ENCODE results near the gene MYCBP2.
"Not testable (repeated sequence)": the region's sequence is repeated elsewhere in the genome, so short reads cannot be mapped to it uniquely, and the experiment has no call there.

MYCBP2 gene

DNA sequence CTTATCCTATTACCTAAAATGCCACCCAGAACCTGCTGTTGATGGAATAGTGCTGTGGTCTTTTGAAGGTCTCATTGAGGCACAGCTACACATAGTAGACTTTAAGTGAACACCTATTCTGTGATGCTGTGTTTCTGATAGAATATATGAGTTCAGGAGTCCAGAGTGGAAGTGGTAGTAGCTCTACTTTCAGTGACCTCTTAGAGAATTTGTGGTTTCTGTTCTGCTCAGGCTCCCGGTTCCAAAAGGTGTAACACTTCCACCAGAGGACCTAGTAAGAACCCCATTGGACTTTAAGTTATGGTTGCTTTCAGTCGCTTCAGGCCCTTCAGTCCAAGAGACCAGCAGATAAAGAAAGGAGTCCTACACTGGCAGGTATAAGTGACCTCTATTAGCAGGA lies 11.4 kb upstream of the MYCBP2 start:
- DNase-seq: no peak

DNA sequence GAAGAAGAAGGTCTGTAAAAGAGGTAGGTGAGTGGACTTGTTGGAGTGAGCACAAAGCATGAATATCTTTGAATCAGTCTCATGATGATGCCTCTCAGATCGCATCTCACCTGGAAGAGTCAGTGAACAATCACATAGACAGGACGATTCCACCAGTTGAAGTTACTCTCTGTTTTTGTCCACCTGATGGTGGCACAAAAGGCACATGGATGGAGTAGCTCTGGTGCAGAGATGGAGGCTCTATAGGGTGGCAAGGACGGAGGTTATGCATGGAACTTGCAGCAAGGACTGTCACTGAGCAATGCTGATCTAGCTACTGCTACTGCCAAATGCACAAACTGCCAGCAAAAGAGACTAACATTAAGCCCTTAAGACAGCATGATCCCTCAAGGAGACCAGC lies 10.3 kb upstream of the MYCBP2 start:
- DNase-seq: no peak

DNA sequence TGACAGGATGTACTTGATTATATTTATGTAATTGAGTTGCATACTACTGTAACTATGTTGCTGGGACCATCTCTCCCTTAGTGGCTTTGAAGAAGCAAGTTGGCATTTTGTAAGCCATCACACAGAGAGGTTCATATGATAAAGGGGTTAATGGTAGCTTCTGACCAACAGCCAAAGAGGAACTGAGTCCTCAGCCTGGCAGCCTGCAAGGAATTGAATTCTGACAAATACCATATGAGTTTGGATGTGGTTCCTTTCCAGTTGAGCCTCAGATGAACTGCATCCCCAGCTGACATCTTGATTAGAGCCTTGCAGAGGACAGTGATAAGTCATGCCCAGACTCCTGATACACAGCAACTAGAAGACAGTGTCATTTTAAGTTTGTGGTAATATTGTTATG lies 8.6 kb upstream of the MYCBP2 start:
- no peak for DNase-seq

DNA sequence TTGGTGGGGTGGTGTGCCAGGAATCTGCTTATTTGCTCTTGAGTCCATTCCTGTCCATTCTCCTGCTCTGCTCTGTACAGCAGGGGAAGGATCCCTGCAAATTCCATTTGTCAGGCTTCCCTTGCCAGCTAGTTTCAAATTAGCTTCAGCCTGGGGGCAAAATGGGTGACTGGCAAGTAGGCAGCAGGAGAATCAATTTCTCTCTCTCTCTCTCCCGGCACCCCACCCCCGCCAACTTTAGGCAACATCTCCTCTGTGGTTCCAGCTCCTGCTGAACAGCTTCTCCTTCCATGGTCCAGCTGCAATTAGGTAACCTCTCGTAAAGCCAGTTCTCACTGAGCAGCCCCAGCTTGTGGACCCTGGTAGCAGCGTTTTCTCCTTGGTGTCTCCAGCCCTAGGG lies 6.7 kb upstream of the MYCBP2 start:
- no peak for DNase-seq

DNA sequence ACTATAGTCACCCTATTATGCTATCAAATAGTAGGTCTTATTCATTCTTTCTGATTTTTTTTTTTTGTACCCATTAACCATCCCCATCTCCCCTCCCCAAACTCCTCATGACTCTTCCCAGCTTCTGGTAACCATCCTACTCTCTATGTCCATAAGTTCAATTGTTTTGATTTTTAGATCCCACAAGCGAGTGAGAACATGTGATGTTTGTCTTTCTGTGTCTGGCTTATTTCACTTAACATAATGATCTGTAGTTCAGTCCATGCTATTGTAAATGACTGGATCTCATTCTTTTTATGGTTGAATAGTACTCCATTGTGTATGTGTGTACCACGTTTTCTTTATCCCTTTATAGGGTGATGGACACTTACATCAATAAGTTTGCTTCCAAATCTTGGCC lies 4.5 kb upstream of the MYCBP2 start:
- no peak for DNase-seq

DNA sequence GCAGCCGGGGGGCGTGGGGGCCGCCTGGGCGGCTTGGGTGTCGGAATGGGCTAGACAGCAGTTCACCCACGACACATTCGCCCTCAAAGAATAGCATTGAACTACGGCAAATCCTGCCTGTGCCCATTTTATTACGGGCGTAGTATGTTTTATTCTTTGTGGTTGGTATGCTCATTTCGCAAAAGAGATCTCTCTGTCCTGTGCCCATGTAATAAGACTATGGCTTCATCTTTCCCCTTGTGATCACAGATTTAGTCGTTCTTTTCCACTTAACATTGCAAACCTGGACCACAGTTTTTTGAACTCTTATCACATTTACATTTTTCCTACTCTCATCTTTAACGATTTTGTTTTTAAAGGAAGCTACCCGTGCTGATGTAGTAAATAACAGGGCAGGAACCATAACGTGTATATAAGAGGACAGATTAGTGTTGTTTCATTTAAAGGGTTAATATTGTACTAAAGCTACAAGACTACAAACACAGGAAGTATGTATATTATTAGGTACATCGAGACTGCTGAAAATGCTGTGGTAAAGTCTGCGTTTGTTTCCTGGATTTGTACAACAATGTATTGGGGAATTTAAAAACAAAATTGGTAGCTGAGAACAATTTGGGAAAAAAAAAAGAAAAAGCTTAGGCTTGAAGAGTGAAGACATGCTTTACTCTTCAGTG lies 3.2 kb upstream of the MYCBP2 start:
- DNase-seq: no peak

DNA sequence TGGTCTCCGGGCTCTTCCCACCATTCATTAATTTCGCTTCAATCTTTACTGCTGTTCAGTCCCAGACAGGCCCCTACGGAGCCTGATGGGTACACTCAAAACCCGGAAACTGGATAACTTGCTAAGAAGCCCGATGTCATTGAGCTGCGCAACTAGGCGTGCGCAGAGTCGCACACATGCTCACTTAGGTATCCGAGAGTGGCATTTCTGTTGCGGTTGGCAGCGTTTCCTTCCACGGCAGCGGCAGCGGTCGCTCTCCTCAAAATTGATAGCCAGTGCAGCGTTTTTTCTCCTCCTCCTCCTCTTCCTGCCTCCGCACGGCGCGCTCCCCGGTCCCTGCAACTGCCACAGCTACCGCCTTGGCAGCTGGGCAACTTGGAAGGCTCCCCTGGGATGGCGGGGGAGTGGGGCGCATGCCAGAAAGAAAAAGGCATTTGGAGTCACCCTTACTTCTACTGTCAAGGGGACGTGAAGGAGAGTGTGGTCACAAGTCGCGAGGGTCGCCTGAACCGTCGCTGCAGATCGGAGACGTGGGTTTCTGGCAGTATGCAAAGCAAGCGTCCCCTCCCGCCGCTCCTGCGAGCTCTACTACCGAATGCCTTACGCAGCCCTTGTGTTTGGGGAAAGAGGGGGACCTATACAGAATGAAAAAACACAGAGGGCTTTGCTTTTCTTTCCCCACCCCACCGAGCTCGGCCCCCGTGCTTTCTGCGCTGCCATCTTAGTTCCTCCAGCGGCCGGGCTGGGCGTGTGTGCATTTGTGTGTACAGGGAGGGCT lies 2.4 kb upstream of the MYCBP2 start:
- peak; percentile 87 for DNase-seq

DNA sequence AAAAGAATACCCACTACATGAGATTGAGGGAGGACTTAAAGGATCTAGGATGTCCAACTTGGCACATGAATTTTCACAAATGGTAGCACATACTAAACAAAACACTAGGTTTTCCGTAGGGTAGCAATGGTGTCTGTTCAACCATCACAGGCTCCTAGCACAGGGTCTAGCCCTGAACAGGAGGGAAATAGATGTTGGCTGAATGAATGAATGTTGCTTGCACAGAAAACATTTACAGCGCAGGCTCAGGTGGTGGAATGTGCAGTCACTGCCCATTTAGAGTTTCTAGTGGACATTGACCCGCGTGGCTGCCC lies 1.9 kb upstream of the MYCBP2 start:
- DNase-seq: no peak

DNA sequence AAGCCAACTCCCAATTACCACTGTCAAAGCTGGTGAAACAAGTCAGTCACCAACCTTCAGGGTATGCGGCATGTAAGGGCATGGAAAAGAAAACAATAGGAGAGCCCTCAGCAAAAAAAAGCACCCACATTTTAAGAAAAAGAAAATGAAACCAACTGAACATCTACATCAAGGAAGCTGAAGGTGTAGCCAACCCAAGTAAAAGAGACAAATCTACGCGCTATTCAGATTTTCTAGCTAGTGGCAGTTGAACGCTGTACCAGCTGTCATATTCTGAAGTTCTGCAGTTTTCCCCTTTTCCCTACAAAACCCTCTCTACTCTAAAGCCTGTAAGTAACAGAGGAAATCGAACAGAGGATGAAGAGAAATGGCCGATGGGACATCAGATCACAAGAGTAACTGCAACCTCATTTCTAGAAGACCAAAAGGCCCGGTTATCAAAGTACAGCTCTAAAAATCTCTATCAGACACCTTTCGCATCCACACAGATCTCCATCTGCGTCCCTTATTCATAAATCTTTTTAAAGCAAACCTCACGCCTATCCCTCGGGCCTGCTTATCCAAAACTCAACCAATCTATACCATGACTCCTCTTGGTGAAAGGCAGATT lies 1.4 kb downstream of the MYCBP2 start:
- DNase-seq: no peak

DNA sequence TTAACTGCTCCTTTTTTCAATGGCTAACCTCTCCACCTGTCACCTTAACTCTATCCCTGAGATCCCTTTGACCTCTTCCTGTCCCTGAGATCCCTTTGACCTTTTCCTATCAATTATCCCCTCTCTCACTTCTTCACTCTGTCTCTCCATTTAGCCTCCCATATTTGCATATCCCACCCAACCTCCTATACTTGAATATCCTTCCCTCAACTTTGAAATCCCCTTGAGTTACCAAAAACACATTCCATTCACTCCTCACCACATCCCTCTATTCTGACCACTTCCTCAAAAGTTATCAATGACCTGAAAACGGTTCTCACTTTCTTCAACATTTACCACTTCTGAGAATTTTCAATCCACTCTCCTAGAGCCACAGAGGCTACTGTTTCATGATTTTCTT lies 3.0 kb downstream of the MYCBP2 start:
- no peak for DNase-seq

DNA sequence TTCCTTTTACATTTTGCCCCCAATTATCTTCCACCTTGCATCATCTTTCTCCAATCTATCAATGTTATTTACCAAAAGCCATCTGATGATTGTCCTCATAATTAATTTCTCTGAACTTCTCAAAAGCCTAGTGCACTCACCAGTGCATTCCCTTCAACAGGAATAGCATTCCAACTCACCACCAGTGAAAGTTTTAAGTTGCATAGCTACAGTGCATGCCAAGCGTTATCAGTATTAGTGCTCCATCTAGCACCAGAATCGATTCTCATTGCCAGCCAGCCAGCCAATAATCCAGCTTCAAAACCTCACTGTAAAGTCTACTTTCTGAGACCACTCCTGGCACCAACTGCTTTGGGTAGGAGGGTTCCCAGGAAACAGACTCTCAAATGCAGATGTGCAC lies 7.4 kb downstream of the MYCBP2 start:
- DNase-seq: no peak

DNA sequence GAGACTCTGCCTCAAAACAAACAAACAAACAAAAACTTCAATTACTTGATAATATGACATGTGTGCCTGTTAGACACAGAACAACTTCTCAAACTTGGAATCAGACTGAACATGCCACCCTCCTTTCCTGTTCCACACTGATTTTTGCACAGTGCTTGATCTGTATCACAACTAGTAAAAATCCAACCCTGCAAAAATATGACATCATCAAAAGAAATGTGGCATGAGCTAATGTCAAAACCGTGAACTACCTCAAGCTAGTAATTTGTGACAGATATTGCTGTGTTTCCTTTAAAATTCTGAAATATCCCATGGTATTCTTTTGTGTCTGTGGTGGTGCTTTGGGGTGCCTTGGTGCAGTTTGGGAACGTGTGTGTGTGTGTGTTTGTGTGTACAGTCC lies 8.2 kb downstream of the MYCBP2 start:
- no peak for DNase-seq

DNA sequence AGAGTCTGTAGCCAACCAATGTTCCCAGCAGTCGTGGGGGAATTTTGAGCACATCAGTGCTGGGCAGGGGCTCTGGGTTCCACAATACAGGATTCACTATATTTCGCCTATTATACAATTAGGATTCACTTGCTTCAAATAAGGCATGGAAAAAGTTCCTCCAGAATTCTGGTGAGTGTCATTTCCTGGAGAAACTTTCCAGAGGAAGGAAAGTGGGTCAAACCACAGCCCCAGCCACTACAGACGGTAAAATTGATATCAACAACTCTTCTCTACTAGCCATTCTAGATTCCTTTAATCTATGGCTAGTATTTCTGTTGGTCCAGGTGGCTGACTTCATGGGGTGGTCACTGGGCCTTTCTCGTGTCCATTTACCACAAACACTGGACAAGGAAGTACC lies 10.5 kb downstream of the MYCBP2 start:
- no peak for DNase-seq

DNA sequence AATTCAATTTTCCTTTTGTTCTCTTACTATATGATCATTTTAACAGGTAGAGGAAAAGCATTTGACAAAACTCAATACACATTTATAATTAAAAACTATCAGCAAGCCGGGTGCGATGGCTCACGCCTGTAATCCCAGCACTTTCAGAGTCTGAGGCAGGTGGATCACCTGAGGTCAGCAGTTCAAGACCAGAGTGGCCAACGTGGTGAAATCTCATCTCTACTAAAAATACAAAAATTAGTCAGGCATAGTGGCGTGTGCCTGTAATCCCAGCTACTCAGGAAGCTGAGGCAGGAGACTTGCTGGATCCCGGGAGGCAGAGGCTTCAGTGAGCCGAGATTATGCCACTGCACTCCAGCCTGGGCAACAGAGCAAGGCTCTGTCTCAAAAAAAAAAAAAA lies 11.4 kb downstream of the MYCBP2 start:
- DNase-seq: not testable (repeated sequence)

DNA sequence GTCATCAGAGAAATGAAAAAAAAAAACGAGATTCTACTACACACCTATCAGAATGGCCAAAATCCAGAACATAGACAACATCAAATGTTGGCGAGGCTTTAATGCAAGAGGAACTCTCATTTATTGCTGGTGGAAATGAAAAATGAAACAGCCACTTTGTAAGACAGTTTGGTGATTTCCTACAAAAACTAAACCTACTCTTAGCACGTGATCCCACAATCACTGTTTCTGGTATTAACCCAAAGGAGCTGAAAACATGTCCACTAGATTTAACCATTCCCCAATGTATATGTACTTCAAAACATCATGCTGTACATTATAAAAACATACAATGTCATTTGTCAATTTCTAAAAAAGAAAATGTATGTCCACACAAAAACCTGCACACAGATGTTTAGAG lies 13.0 kb downstream of the MYCBP2 start:
- DNase-seq: no peak

DNA sequence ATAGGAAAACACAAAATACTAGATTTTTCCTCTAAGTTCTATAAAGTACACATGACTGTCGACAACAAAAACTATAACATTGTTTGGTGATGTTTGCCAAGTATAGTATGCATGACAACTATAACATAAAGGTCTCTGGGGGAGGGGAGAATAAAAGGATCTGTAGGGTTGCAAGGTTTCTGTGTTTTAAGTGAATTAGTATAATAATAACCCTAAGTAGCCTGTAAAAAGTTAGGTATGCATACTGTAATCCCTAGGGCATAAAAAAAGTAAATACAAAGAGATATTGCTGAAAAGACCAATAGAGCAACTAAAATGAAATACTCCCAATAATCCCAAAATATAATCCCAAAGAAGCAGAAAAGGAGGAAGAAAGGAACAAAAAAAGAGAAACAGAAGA lies 14.6 kb downstream of the MYCBP2 start:
- no peak for DNase-seq

DNA sequence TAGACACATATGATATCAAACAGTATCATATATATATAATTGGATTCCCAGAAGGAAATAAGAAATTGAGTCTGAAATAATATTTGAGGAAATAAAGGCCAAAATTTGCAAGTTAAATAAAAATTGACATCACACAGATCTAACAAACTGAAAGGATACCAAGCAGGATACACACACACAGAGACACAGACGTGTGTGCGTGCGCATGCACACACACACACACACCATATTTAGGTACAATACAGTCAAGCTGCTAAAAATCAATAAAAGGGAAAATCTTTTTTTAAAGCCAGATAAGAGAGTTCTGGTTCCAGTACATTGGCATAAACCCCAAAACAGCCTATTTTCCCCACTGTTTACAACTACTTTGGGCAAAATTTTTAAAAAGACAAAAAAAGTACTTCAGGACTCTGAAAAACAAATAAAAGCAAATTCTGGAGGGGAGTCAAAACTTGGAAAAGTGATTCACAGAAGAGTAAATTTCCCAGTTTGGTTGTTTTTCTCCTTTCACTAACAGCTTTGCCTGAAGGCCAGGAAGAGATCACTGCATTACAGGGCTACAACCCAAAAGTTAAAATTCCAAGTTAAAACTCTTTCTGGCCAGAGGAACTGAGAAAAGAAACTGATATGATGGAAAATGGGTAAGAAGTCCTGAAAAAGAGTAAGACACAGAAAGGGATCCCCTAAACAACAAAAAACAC lies 16.2 kb downstream of the MYCBP2 start:
- DNase-seq: no peak

DNA sequence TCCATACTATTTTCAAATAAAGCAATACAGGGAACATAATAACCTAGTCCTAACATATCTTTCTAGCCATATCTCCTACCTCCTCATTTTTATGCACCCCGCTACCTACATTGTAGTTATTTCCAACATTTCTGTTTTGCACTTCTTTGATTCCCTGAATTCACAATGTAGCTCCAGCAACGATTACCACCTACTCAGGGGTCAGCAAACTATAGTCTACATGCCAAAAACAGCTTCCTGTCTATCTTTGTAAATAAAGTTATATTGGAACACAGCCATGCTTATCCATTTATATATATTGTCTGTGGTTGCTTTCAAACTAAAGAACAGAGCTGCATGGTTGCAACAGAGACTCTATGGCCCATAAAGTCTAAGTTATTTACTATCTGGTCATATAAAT lies 16.7 kb downstream of the MYCBP2 start:
- no peak for DNase-seq

DNA sequence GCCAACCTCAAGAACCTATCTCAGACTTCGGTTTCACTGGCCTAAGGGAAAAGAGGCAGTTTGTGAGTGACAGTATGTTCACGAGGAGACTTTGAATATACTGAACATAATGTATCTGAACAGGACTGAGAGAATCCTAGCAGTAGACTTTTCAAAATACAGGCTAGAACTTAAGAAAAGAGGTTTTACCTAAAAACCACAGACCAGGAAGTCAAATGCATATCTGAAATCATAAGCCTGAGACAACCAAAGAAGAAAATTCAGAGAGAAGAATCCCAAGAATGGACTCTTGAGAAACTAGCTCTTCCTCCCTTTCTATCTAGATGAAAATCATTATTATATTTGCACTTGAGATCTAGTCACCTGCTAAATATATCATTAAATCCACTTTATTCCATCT lies 17.6 kb downstream of the MYCBP2 start:
- DNase-seq: no peak

DNA sequence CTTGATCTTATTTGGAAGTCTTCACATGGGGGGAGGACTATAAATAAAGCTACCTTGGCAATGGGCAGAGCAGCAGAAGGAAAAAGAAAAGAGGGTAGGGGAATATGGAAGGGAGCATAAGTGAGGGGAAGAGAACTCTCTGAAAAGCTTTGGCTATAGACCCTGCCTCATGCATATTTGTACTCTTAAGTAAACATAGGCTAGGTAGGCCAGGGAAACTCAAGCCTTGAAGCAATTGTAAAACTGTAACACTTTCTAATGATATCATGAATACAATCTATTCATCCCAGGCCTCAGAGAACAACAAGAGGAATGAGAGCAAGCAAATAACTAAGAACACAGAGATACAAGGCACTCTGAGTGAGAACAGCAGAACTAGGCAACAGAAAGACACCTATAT lies 20.4 kb downstream of the MYCBP2 start:
- DNase-seq: no peak

DNA sequence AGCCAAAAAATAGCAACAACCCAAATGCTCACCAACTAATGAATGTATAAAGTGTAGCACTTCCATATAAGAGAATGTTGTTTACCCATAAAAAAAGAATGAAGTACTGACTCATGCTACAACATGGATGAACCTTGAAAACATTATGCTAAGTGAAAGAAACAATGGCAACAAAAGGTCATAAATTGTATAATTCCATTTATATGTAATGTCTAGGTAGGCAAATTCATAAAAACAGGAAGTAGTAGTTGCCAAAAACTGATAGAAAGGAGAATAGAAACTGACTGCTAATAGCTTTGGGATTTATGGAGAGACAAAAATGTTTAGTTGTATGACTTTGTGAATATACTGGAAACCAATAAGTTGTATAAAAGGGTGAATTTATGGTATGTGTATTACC lies 21.6 kb downstream of the MYCBP2 start:
- DNase-seq: no peak

DNA sequence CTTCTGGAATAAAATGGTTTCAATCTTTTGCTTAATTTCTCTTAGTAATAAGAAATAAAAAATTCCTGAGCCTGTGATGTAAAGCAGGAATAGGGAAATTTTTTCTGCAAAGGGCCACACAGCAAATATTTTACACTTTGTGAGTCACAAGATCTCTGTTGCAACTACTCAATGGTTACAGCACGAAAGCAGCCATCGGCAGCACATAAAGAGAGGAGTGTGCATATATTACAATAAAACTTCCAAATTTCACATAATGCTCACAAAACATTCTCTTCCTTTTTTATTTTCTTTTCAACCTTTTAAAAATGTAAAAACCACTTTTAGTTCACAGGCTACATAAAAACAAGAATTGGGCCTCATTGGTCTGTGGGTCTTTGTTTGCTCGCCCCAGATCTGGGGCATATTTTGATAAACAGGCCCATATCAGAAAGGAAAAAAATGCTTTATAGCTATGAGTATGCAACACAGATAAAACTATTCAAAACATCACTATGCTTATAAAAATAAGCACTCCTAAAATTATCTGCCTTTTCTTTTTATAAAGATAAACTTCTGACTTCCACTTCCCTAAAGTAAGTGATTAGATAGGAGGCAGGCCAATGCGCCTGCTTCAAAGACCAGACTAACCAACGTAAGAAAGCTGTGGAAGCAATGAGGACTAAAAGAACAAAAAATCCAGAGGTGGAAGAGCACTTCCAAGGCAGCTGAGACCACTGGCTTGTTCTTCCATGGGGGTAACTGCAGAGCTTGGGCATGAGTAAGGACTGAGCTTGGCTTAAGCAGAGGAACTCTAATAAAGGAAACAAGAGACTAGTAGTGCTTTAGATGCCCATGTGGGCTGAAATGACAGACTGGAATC lies 26.5 kb downstream of the MYCBP2 start:
- DNase-seq: no peak

DNA sequence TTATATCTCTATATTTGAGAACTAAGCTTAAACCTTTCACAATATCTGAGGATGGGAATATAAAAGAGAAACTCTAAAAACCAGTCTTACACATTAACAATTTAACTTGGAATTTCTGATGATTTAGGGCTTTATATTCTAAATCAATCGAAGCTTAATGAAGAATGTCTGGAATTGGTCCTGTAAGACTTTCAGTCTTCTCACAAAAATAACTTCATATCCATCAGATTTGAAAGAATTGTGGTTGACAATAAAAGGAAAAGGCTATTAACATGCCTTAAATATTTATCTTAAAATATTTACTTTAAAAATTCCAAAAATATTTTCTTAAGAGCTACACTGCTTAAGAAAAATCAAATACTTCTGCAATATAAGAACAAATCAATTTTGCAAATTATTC lies 27.3 kb downstream of the MYCBP2 start:
- no peak for DNase-seq
